Effector memory CD4-positive, alpha-beta T cell (primary cell): ENCODE measurements around the gene RHBDD3.

Experiments
- DNase-seq, 3 donors: peaks; one replicate each; pipeline ENCODE4 v3.0.0-alpha.2; 2020
- H3K27ac ChIP-seq: 2 replicates; pipeline ENCODE4 v1.7.0; 2013; ENCODE audit warnings: mild to moderate bottlenecking, low read length, moderate library complexity; ENCODE audit not compliant: insufficient read depth, poor library complexity, severe bottlenecking
- H3K27me3 ChIP-seq: replicated peaks from 2 replicates; pipeline ENCODE4 v1.7.0; 2013; ENCODE audit warnings: mild to moderate bottlenecking, low read length; ENCODE audit not compliant: insufficient read depth, control insufficient read depth, poor library complexity, severe bottlenecking
- H3K36me3 ChIP-seq: 2 replicates; pipeline ENCODE4 v1.7.0; 2013; ENCODE audit warnings: mild to moderate bottlenecking, low read length, moderate library complexity; ENCODE audit not compliant: control insufficient read depth, insufficient read depth
- H3K4me1 ChIP-seq: 2 replicates; pipeline ENCODE4 v1.7.0; 2013; ENCODE audit warnings: low read length, mild to moderate bottlenecking; ENCODE audit not compliant: control insufficient read depth, insufficient read depth, poor library complexity, severe bottlenecking
- H3K4me3 ChIP-seq: 2 replicates; pipeline ENCODE4 v1.7.0; 2013; ENCODE audit warnings: low read length, low read depth, mild to moderate bottlenecking; ENCODE audit not compliant: insufficient read depth, poor library complexity, severe bottlenecking
- H3K9me3 ChIP-seq: 2 replicates; pipeline ENCODE4 v1.7.0; 2013; ENCODE audit warnings: mild to moderate bottlenecking, low read length, moderate library complexity; ENCODE audit not compliant: control insufficient read depth
- total RNA-seq, 3 donors: gene quantifications; one replicate each; lab custom pipeline; 2026; lab: John Stamatoyannopoulos, UW

Gene RHBDD3
- total RNA-seq = 10.7 to 11.4 (median 11.2) reads per million in 3 donors

- H3K36me3 ChIP-seq = peaks cover 13% of the 10 kb centered on the region
- H3K27ac ChIP-seq = peak within 1 kb of the TSS; percentile 96
- no peaks in the 10 kb centered on the region for H3K27me3 ChIP-seq
- peak within 1 kb of the TSS; percentile 83 for H3K4me3 ChIP-seq
- H3K9me3 ChIP-seq = no peaks in the 10 kb centered on the region
- peak; percentile 90 to 93 (median 91) for DNase-seq
- H3K4me1 ChIP-seq = peaks cover 42% of the 10 kb centered on the region
Observed at GRCh38 chr22:29267858-29268510, at the start of gene RHBDD3, which contains the start of gene EWSR1. Gene RHBDD3, minus strand, starts transcription at chr22:29267981. Its CDS starts 2,355 bp downstream, at chr22:29265626. Gene EWSR1, plus strand, starts transcription at chr22:29268268. Its CDS starts 69 bp downstream, at chr22:29268337.

- no peak for DNase-seq
- no peak overlapping the region for H3K4me3 ChIP-seq
- H3K36me3 ChIP-seq = no peaks in the 10 kb centered on the region
- H3K9me3 ChIP-seq = no peaks in the 10 kb centered on the region
- no peak overlapping the region for H3K27ac ChIP-seq
- H3K4me1 ChIP-seq = peaks cover 17% of the 10 kb centered on the region
- peaks cover 16% of the 10 kb centered on the region for H3K27me3 ChIP-seq
Observed at GRCh38 chr22:29316141-29316828, 48.5 kb upstream of the RHBDD3 start.

GRCh38 chr22:29315286-29316140 lies 47.7 kb upstream of the RHBDD3 start, which contains the start of gene RASL10A:
Gene RASL10A, minus strand, starts transcription at chr22:29315697. Its CDS starts 451 bp downstream, at chr22:29315246.
- Histone ChIP-seq H3K27me3 (peaks cover 16% of the 10 kb centered on the region), H3K4me1 (peaks cover 25% of the 10 kb centered on the region), H3K4me3 (no peak within 1 kb of the TSS), H3K36me3 (no peaks in the 10 kb centered on the region), H3K9me3 (no peaks in the 10 kb centered on the region), H3K27ac (no peak within 1 kb of the TSS)
- no peak for DNase-seq

- Histone ChIP-seq H3K36me3 (no peaks in the 10 kb centered on the region), H3K4me3 (no peak overlapping the region), H3K27ac (no peak overlapping the region), H3K4me1 (peaks cover 26% of the 10 kb centered on the region), H3K27me3 (peaks cover 16% of the 10 kb centered on the region), H3K9me3 (no peaks in the 10 kb centered on the region)
- no peak for DNase-seq
Observed at GRCh38 chr22:29314537-29315285, 46.9 kb upstream of the RHBDD3 start.

- Histone ChIP-seq H3K4me1 (peaks cover 30% of the 10 kb centered on the region), H3K9me3 (no peaks in the 10 kb centered on the region), H3K36me3 (no peaks in the 10 kb centered on the region), H3K27me3 (peaks cover 16% of the 10 kb centered on the region), H3K4me3 (no peak overlapping the region), H3K27ac (no peak overlapping the region)
- DNase-seq = no peak
Observed at GRCh38 chr22:29313576-29314466, 46.0 kb upstream of the RHBDD3 start.

GRCh38 chr22:29313126-29313575 lies 45.4 kb upstream of the RHBDD3 start:
- Histone ChIP-seq H3K9me3 (no peaks in the 10 kb centered on the region), H3K27ac (no peak overlapping the region), H3K4me3 (no peak overlapping the region), H3K4me1 (peaks cover 37% of the 10 kb centered on the region), H3K27me3 (peaks cover 16% of the 10 kb centered on the region), H3K36me3 (no peaks in the 10 kb centered on the region)
- no peak for DNase-seq

- no peak for DNase-seq
- Histone ChIP-seq H3K4me3 (no peak overlapping the region), H3K27me3 (peaks cover 16% of the 10 kb centered on the region), H3K4me1 (peaks cover 39% of the 10 kb centered on the region), H3K9me3 (no peaks in the 10 kb centered on the region), H3K27ac (no peak overlapping the region), H3K36me3 (no peaks in the 10 kb centered on the region)
Observed at GRCh38 chr22:29312218-29313125, 44.7 kb upstream of the RHBDD3 start.

GRCh38 chr22:29311464-29312217 lies 43.9 kb upstream of the RHBDD3 start:
- H3K27me3 ChIP-seq = peaks cover 16% of the 10 kb centered on the region
- H3K4me1 ChIP-seq = peaks cover 44% of the 10 kb centered on the region
- H3K4me3 ChIP-seq = no peak overlapping the region
- H3K9me3 ChIP-seq = no peaks in the 10 kb centered on the region
- H3K36me3 ChIP-seq = no peaks in the 10 kb centered on the region
- no peak overlapping the region for H3K27ac ChIP-seq
- DNase-seq = no peak
